ENCODE measurements around the gene CTSH. TPM values are rescaled to one million over a fixed set of nuclear protein-coding genes. Genes with fewer than 3 reads are reported as not detected.
A peak's percentile ranks its signal among the peaks of the same experiment; 100 is the strongest.

The CTSH gene
- polyA plus RNA-seq, 1 donor (not counting 4 experiments of a cell fraction or from before 2014, with no cell fraction given), result 23.0 TPM

DNA sequence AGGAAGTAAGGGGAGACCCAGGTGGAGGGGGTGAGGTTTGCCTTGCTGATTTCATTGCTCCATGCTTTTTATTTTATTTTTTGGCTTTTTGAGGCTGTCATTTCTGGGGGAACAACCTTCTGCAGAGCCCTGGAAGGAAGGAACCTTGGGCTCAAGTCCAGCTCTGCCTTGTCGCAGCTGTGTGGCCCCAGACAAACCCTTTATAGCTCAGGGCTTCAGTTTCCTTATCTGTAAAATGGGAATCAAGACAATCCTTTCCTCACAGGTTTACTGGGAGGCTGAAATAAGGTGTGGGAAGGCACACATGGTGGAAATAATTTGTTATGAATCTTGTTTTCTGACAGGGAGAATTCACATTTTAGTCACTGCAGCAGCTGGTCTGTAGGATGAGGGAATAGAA is 45.4 kb upstream of the CTSH start:
- Histone ChIP-seq H3K4me1 (ENCODE audit: control insufficient read depth, extremely low read depth, insufficient read depth, low read length) (peaks cover 24% of the 10 kb centered on the region), H3K4me2 (ENCODE audit: control insufficient read depth, extremely low read depth, insufficient read depth, low read depth, low read length) (no peak overlapping the region), H4K20me1 (ENCODE audit: control insufficient read depth, extremely low read depth, insufficient read depth, low read length) (no peaks in the 10 kb centered on the region), H3K9me1 (ENCODE audit: control insufficient read depth, extremely low read depth, insufficient read depth, low read length) (no peaks in the 10 kb centered on the region), H3K9ac (ENCODE audit: control insufficient read depth, extremely low read depth, insufficient read depth, low read length) (no peak overlapping the region), H3K36me3 (ENCODE audit: control insufficient read depth in 2 of 2, extremely low read depth in 1 of 2, insufficient read depth in 2 of 2, low read length in 2 of 2) (no peaks in the 10 kb centered on the region), H3K27me3 (ENCODE audit: control insufficient read depth, extremely low read depth, insufficient read depth, low read length) (no peaks in the 10 kb centered on the region), H3K27ac (ENCODE audit: control insufficient read depth, insufficient read depth, low read length) (no peak overlapping the region), H3K9me3 (ENCODE audit: control insufficient read depth, low read depth, low read length) (no peaks in the 10 kb centered on the region), H3K4me3 (ENCODE audit: control insufficient read depth in 2 of 3, extremely low read depth in 1 of 3, insufficient read depth in 2 of 3, low read depth in 1 of 3, low read length in 3 of 3) (no peak overlapping the region), H2AFZ (ENCODE audit: control insufficient read depth, low read length) (no peak overlapping the region), H3K79me2 (ENCODE audit: control insufficient read depth, insufficient read depth, low read length) (no peaks in the 10 kb centered on the region)
- TF ChIP-seq, protein P1, sequence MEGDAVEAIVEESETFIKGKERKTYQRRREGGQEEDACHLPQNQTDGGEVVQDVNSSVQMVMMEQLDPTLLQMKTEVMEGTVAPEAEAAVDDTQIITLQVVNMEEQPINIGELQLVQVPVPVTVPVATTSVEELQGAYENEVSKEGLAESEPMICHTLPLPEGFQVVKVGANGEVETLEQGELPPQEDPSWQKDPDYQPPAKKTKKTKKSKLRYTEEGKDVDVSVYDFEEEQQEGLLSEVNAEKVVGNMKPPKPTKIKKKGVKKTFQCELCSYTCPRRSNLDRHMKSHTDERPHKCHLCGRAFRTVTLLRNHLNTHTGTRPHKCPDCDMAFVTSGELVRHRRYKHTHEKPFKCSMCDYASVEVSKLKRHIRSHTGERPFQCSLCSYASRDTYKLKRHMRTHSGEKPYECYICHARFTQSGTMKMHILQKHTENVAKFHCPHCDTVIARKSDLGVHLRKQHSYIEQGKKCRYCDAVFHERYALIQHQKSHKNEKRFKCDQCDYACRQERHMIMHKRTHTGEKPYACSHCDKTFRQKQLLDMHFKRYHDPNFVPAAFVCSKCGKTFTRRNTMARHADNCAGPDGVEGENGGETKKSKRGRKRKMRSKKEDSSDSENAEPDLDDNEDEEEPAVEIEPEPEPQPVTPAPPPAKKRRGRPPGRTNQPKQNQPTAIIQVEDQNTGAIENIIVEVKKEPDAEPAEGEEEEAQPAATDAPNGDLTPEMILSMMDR (optimal IDR thresholded peaks at IDR 0.05 in 1 of 3, IDR thresholded peaks at IDR 0.05 in 1 of 3, conservative IDR thresholded peaks at IDR 0.05 in 1 of 3; ENCODE audit: extremely low read depth in 1 of 3, insufficient read depth in 2 of 3, low read length in 3 of 3), result no peak
- TF ChIP-seq EZH2 (IDR thresholded peaks at IDR 0.05; ENCODE audit: low read length), result no peak
- dilution Hi-C loops (cut with MboI; ENCODE audit: extremely low pct_ligation_motif_present, low sequenced_read_pairs), result no loop called here
- DNase-seq (ENCODE audit: low read depth, low spot score) (no peak), FAIRE-seq (no peak)

DNA sequence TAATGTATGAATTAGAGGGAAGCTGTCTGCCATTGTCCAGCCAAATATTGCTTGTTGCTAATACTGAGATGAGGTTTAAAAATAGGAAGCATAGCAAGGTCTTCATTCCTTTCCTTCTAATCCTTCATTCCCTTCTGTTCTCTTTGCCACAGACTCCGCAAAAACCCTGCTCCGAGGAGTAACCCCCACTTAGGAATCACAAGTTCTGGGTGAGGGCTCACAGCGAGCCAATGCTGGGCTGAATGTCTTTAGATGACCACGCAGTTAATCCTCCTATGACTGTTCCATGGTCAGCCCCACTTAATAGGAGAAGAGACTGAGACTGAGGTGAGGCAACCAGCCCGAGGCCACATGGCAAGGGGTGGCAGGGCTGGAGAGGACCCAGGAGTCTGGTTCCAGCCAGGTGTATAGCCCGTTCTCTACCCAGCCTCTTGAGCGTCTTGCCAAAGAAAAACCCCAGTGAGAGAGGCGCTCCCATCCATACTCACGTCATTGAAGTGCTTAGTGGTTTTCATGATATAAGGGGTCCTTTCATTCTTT is 44.9 kb upstream of the CTSH start:
- no peak overlapping the region for H2AFZ ChIP-seq (ENCODE audit: control insufficient read depth, low read length)
- dilution Hi-C loops (cut with MboI; ENCODE audit: extremely low pct_ligation_motif_present, low sequenced_read_pairs), result no loop called here
- FAIRE-seq, result no peak

More for the DNA sequence above, 44.9 kb upstream of the CTSH start:
- Histone ChIP-seq H3K27ac (ENCODE audit: control insufficient read depth, insufficient read depth, low read length) (peak overlapping the region; percentile 75), H3K79me2 (ENCODE audit: control insufficient read depth, insufficient read depth, low read length) (no peaks in the 10 kb centered on the region), H3K9ac (ENCODE audit: control insufficient read depth, extremely low read depth, insufficient read depth, low read length) (no peak overlapping the region), H3K4me1 (ENCODE audit: control insufficient read depth, extremely low read depth, insufficient read depth, low read length) (peaks cover 24% of the 10 kb centered on the region), H3K9me3 (ENCODE audit: control insufficient read depth, low read depth, low read length) (no peaks in the 10 kb centered on the region), H4K20me1 (ENCODE audit: control insufficient read depth, extremely low read depth, insufficient read depth, low read length) (no peaks in the 10 kb centered on the region), H3K27me3 (ENCODE audit: control insufficient read depth, extremely low read depth, insufficient read depth, low read length) (no peaks in the 10 kb centered on the region), H3K36me3 (ENCODE audit: control insufficient read depth in 2 of 2, extremely low read depth in 1 of 2, insufficient read depth in 2 of 2, low read length in 2 of 2) (no peaks in the 10 kb centered on the region), H3K9me1 (ENCODE audit: control insufficient read depth, extremely low read depth, insufficient read depth, low read length) (no peaks in the 10 kb centered on the region), H3K4me3 (ENCODE audit: control insufficient read depth in 2 of 3, extremely low read depth in 1 of 3, insufficient read depth in 2 of 3, low read depth in 1 of 3, low read length in 3 of 3) (no peak overlapping the region), H3K4me2 (ENCODE audit: control insufficient read depth, extremely low read depth, insufficient read depth, low read depth, low read length) (no peak overlapping the region)
- no peak for DNase-seq (ENCODE audit: low read depth, low spot score)
- TF ChIP-seq, protein P1 (optimal IDR thresholded peaks at IDR 0.05 in 1 of 3, IDR thresholded peaks at IDR 0.05 in 1 of 3, conservative IDR thresholded peaks at IDR 0.05 in 1 of 3; ENCODE audit: extremely low read depth in 1 of 3, insufficient read depth in 2 of 3, low read length in 3 of 3), result no peak
- no peak for TF ChIP-seq EZH2 (IDR thresholded peaks at IDR 0.05; ENCODE audit: low read length)

Measured in keratinocyte (primary cell).